HepG2 (cell line): Measurements from ENCODE around the gene PSMG3. TPM values are rescaled to one million over a fixed set of nuclear protein-coding genes. Genes with fewer than 3 reads are reported as not detected.

ENCODE experiments used
- AFF4 ChIP-seq: sonication (generic); formaldehyde crosslinking; IDR thresholded peaks from 2 replicates; pipeline ENCODE4 v1.4.0; 2020; ENCODE audit warnings: missing genetic modification reagents
- HMG20B ChIP-seq: conservative IDR thresholded peaks from 2 replicates; pipeline ENCODE4 v1.6.1; 2016; ENCODE audit warnings: missing genetic modification reagents, missing compliant biosample characterization
- POGZ ChIP-seq: sonication (generic); formaldehyde crosslinking; IDR thresholded peaks from 2 replicates; pipeline ENCODE4 v1.4.0; 2020; ENCODE audit warnings: mild to moderate bottlenecking, missing genetic modification reagents
- ZBTB7B ChIP-seq: sonication (generic); formaldehyde crosslinking; IDR thresholded peaks from 2 replicates; pipeline ENCODE4 v1.4.0; 2020; ENCODE audit warnings: missing genetic modification reagents
- ZNF552 ChIP-seq: sonication (generic); formaldehyde crosslinking; IDR thresholded peaks from 2 replicates; pipeline ENCODE4 v1.9.0; 2022; ENCODE audit warnings: missing genetic modification reagents, mild to moderate bottlenecking, borderline replicate concordance
- ZNF639 ChIP-seq: conservative IDR thresholded peaks from 2 replicates; pipeline ENCODE4 v1.6.1; 2018; ENCODE audit warnings: missing genetic modification reagents
- polyA plus RNA-seq, 8 experiments: library from polyadenylated mRNA; depleted of rRNA in 3 of 8; stranded (reverse) in 7 of 8; unstranded in 1 of 8; fragments of >200 nt; fragmentation: Illumina TruSeq in 4 of 8; extraction: Trizol in 4 of 8; gene quantifications; 2 replicates each; pipeline versions ENCODE4 v1.2.1 to v1.2.3, GENCODE V29; 2011 to 2016; ENCODE audit warnings: low read depth in 4 of 8, missing spikeins in 1 of 8, mixed read lengths in 1 of 8; ENCODE audit not compliant: insufficient read depth in 1 of 8
- total RNA-seq, 5 experiments: library from RNA; depleted of rRNA; stranded (reverse); fragments of >200 nt; fragmentation: Illumina TruSeq; extraction: Trizol; gene quantifications; 2 replicates each; pipeline ENCODE4 v1.2.3, GENCODE V29; 2016; ENCODE audit warnings: low read depth in 1 of 5
- TF ChIP-seq, protein P1 (sequence below): sonication (generic); formaldehyde crosslinking; IDR thresholded peaks from 2 replicates; pipeline ENCODE4 v1.5.1; 2020; ENCODE audit warnings: mild to moderate bottlenecking, missing genetic modification reagents
- TF ChIP-seq, protein P2 (sequence below): sonication (generic); formaldehyde crosslinking; IDR thresholded peaks from 2 replicates; pipeline ENCODE4 v1.5.0; 2020; ENCODE audit warnings: mild to moderate bottlenecking, missing genetic modification reagents
- TF ChIP-seq, protein P3 (sequence below): sonication (generic); formaldehyde crosslinking; IDR thresholded peaks from 2 replicates; pipeline ENCODE4 v1.5.0; 2020; ENCODE audit warnings: mild to moderate bottlenecking, missing genetic modification reagents, borderline replicate concordance

PSMG3 gene
- total and polyA plus RNA-seq, 2 of the 13 experiments (the other 11 are each of a cell fraction or from before 2014, with no cell fraction given): 29.6 to 48.4 TPM

GRCh38 chr7:1555813-1556543 lies 13.9 kb downstream of the PSMG3 start, which contains the start of gene TMEM184A (continued):
- no peak for TF ChIP-seq ZNF639
- TF ChIP-seq POGZ (CRISPR knock-in tag): peak; percentile 58; the same call in 1 of the 2 replicates
- TF ChIP-seq, protein P1, sequence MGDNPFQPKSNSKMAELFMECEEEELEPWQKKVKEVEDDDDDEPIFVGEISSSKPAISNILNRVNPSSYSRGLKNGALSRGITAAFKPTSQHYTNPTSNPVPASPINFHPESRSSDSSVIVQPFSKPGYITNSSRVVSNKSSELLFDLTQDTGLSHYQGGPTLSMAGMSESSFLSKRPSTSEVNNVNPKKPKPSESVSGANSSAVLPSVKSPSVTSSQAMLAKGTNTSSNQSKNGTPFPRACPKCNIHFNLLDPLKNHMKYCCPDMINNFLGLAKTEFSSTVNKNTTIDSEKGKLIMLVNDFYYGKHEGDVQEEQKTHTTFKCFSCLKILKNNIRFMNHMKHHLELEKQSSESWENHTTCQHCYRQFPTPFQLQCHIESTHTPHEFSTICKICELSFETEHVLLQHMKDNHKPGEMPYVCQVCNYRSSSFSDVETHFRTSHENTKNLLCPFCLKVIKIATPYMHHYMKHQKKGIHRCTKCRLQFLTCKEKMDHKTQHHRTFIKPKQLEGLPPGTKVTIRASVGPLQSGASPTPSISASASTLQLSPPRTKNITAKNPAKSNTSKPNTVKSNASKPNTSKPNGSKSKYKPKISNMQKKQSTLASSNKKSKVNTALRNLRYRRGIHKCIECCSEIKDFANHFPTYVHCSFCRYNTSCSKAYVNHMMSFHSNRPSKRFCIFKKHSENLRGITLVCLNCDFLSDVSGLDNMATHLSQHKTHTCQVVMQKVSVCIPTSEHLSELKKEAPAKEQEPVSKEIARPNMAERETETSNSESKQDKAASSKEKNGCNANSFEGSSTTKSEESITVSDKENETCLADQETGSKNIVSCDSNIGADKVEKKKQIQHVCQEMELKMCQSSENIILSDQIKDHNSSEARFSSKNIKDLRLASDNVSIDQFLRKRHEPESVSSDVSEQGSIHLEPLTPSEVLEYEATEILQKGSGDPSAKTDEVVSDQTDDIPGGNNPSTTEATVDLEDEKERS: peak; percentile 53; the same call in 1 of the 2 replicates
- no peak; the same call in 1 of the 2 replicates for TF ChIP-seq HMG20B
- TF ChIP-seq ZNF552 (CRISPR knock-in tag): no peak; the same call in 1 of the 2 replicates
- TF ChIP-seq AFF4 (CRISPR knock-in tag): no peak
- peak; percentile 76 for TF ChIP-seq ZBTB7B
- TF ChIP-seq, protein P2, sequence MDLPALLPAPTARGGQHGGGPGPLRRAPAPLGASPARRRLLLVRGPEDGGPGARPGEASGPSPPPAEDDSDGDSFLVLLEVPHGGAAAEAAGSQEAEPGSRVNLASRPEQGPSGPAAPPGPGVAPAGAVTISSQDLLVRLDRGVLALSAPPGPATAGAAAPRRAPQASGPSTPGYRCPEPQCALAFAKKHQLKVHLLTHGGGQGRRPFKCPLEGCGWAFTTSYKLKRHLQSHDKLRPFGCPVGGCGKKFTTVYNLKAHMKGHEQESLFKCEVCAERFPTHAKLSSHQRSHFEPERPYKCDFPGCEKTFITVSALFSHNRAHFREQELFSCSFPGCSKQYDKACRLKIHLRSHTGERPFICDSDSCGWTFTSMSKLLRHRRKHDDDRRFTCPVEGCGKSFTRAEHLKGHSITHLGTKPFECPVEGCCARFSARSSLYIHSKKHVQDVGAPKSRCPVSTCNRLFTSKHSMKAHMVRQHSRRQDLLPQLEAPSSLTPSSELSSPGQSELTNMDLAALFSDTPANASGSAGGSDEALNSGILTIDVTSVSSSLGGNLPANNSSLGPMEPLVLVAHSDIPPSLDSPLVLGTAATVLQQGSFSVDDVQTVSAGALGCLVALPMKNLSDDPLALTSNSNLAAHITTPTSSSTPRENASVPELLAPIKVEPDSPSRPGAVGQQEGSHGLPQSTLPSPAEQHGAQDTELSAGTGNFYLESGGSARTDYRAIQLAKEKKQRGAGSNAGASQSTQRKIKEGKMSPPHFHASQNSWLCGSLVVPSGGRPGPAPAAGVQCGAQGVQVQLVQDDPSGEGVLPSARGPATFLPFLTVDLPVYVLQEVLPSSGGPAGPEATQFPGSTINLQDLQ (CRISPR knock-in tag): 0 out of 2 replicates have a peak, but pooled peaks have one; percentile 72
- TF ChIP-seq, protein P3, sequence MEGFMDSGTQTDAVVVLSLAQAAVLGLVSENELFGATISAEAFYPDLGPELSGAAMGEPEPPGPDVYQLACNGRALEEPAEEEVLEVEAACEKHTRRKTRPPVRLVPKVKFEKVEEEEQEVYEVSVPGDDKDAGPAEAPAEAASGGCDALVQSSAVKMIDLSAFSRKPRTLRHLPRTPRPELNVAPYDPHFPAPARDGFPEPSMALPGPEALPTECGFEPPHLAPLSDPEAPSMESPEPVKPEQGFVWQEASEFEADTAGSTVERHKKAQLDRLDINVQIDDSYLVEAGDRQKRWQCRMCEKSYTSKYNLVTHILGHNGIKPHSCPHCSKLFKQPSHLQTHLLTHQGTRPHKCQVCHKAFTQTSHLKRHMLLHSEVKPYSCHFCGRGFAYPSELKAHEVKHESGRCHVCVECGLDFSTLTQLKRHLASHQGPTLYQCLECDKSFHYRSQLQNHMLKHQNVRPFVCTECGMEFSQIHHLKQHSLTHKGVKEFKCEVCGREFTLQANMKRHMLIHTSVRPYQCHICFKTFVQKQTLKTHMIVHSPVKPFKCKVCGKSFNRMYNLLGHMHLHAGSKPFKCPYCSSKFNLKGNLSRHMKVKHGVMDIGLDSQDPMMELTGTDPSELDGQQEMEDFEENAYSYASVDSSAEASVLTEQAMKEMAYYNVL (CRISPR knock-in tag): peak; percentile 65; the same call in 1 of the 2 replicates
